SU-DHL-6 (cell line): Measurements from ENCODE around the gene REN.

Experiments
- CTCF ChIP-seq: fragments of 200-600 bp; sonication (generic); IDR thresholded peaks from one replicate; pipeline ENCODE4 v1.5.1; 2017; ENCODE audit warnings: antibody characterized with exemption, mild to moderate bottlenecking, low read length, moderate library complexity; ENCODE audit not compliant: insufficient read depth, poor library complexity, severe bottlenecking
- EZH2phosphoT487 ChIP-seq: fragments of 200-600 bp; sonication (generic), shearing (Covaris generic); conservative IDR thresholded peaks from 2 replicates; pipeline ENCODE4 v1.6.1; 2018; ENCODE audit warnings: mild to moderate bottlenecking, antibody characterized with exemption, low read length, moderate library complexity, mixed read lengths

GRCh38 chr1:204150702-204151551 is 15.2 kb downstream of the REN start:
- TF ChIP-seq EZH2phosphoT487 = no peak
- TF ChIP-seq CTCF = no peak
